GM10248 (cell line): ENCODE data around the gene NAPG.

Experiments
- CTCF ChIA-PET: fragments of 300-600 bp; sonication (Branson Sonifier 250); formaldehyde crosslinking; extraction: SDS; loops from one replicate; lab custom pipeline; 2021; ENCODE audit warnings: antibody characterized with exemption; lab: Yijun Ruan, JAX
- POLR2A ChIA-PET: fragments of 350-650 bp; sonication (Branson Sonifier 250); formaldehyde crosslinking; extraction: SDS; loops from one replicate; lab custom pipeline; 2020; ENCODE audit warnings: antibody characterized with exemption; lab: Yijun Ruan, JAX
- DNase-seq: peaks from one replicate; pipeline ENCODE4 v3.0.0; 2012; ENCODE audit errors: extremely low spot score
- TF ChIP-seq, protein P1 (sequence below): IDR thresholded peaks from 2 replicates; pipeline ENCODE4 v1.5.1; 2012; ENCODE audit warnings: mild to moderate bottlenecking, low read depth; ENCODE audit errors: extremely low read depth, missing control alignments, control extremely low read depth

The NAPG gene

DNA sequence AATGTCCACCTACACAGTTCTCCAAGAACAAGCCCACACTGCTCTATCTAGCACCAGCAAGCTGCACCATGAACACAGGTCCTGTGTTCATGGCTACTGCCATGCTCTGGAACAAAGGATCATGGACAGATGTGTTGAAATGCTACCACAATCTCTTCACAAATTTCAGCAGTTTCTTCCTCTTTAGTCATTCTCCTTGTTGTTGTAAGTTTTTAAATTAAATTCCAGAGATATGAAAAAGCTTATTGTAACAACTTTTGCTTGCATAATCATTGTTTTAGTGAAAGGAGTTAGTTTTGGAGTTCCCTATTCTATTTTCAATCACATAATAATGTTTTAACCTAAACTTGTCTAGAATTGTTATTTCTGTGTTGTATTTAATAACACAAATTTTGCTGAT is 17.2 kb upstream of the NAPG start:
- DNase-seq, result no peak
- TF ChIP-seq, protein P1, sequence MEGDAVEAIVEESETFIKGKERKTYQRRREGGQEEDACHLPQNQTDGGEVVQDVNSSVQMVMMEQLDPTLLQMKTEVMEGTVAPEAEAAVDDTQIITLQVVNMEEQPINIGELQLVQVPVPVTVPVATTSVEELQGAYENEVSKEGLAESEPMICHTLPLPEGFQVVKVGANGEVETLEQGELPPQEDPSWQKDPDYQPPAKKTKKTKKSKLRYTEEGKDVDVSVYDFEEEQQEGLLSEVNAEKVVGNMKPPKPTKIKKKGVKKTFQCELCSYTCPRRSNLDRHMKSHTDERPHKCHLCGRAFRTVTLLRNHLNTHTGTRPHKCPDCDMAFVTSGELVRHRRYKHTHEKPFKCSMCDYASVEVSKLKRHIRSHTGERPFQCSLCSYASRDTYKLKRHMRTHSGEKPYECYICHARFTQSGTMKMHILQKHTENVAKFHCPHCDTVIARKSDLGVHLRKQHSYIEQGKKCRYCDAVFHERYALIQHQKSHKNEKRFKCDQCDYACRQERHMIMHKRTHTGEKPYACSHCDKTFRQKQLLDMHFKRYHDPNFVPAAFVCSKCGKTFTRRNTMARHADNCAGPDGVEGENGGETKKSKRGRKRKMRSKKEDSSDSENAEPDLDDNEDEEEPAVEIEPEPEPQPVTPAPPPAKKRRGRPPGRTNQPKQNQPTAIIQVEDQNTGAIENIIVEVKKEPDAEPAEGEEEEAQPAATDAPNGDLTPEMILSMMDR, result no peak
- ChIA-PET POLR2A (no interaction called here), CTCF (interaction anchor here (3.9 kb wide), 1 partner anchor 10 kb away, joined by 19 read pairs; no protein-coding TSS in a partner anchor)

DNA sequence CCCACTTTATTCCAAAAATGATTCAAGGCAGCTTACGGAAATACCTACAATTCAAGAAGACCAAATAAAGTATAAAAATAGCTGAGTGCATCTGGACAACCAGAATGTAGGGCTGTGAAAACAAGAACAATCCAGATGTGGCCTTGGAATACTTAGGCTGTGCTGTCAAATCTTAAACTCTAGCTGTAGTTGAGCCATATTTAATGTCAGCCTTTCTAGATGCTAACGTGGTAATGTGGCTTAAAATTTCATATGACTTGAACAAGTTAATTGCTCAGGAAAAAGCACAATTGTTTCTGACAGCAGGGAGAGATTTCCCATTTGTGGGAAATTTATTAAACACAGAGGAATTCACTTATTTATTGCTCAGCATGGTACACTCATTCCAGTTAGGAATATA is 14.6 kb upstream of the NAPG start:
- TF ChIP-seq, protein P1, result no peak
- CTCF ChIA-PET, result interaction anchor here (3.9 kb wide), 1 partner anchor 8 kb away, joined by 19 read pairs; no protein-coding TSS in a partner anchor
- POLR2A ChIA-PET, result no interaction called here
- DNase-seq, result no peak

GRCh38 chr18:10514082-10514481 is 11.7 kb upstream of the NAPG start:
- CTCF ChIA-PET, result interaction anchor here (10.1 kb wide), 1 partner anchor 543 kb away, joined by 91 read pairs; no protein-coding TSS in a partner anchor
- POLR2A ChIA-PET, result no interaction called here
- TF ChIP-seq, protein P1, result no peak
- DNase-seq, result no peak

DNA sequence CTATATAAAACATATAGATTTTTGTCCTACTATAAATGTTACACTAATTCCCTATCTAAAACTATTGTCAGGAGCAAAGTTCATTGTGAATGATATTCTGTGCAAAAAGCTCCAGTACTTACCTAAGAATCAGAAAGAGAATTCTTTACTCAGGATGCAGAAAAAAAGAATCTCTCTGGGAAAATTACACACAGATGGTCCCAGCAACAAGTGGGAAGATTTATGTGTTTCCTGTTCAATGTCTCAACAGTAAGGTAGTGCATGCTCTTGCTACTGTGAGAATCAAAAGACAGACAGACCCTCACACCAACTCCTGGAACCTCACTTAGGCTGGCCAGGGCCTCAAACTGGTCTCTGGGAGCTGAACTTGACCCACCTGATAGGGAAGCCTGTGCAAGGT is 11.2 kb upstream of the NAPG start:
- ChIA-PET CTCF (interaction anchor here (6.8 to 10.1 kb wide), 2 partner anchors 24 to 544 kb away, joined by 40 to 91 read pairs; no protein-coding TSS in a partner anchor), POLR2A (no interaction called here)
- DNase-seq, result no peak
- TF ChIP-seq, protein P1, result no peak

DNA sequence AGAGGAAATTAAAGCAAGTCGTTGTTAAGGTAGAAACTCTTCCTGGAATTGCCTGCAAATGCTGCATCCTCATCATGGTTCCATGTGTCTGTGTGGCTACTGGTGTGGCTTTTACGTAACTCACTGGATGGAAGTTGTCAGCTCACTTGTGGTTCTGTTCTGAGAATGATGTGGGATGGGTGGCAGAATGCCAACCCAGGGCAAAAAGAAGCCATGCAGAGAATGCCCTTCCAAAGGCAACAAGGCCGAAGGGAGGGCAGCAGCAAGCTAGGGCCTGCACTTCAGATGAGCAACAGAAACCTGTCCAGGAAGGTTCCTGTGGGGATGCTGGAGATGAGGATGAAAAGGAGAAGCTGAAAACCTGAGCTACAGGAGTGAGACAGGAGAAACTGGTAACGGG is 10.4 kb upstream of the NAPG start:
- TF ChIP-seq, protein P1, result no peak
- POLR2A ChIA-PET, result no interaction called here
- CTCF ChIA-PET, result interaction anchor here (0.9 to 10.1 kb wide), 3 partner anchors 14 to 545 kb away, joined by 3 to 91 read pairs (median 40); no protein-coding TSS in a partner anchor
- DNase-seq, result no peak

- POLR2A ChIA-PET, result no interaction called here
- no peak for DNase-seq
- TF ChIP-seq, protein P1, result no peak
- CTCF ChIA-PET, result interaction anchor here (0.9 to 10.1 kb wide), 3 partner anchors 14 to 545 kb away, joined by 3 to 91 read pairs (median 40); no protein-coding TSS in a partner anchor
Observed at GRCh38 chr18:10516078-10516477, 9.7 kb upstream of the NAPG start.
